Transverse colon (tissue), 3 donors: ENCODE results near the gene POLG.

Source experiments
- POLR2A ChIP-seq: fragments of 450-650 bp; IDR thresholded peaks from one replicate; pipeline ENCODE4 v1.6.1; 2016; ENCODE audit warnings: antibody characterized with exemption, mild to moderate bottlenecking, moderate library complexity
- TF ChIP-seq, protein P1 (sequence below), 5 experiments: fragments of 200-600 bp in 3 of 5; fragments of 450-650 bp in 2 of 5; sonication (generic) in 3 of 5; IDR thresholded peaks; 1 replicate in 2 of 5; 2 replicates in 3 of 5; pipeline ENCODE4 v1.5.1; 2016 to 2017; ENCODE audit warnings: antibody characterized with exemption in 5 of 5, inconsistent platforms in 3 of 5, mild to moderate bottlenecking in 2 of 5, moderate library complexity in 1 of 5

DNA sequence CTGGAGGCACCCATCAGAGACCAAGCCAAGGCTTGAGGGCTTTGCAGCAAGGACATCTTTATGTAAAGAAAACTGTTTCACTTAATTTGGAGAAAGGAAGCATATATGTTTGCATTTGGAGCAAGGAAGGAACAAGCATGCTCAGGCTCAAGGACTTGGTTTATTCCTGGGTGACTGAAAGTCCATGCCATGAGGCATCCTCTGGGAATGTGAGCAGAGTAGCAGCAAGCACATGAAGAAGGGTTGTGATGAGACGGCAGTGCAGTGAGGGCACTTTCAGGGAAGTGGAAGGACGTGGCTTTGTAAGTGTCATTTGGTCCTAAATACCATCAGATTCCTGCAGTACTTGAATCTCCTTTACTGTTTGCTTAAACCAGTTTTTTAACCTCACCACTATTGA lies 26.8 kb downstream of the POLG start:
- no peak for TF ChIP-seq POLR2A
- TF ChIP-seq, protein P1, sequence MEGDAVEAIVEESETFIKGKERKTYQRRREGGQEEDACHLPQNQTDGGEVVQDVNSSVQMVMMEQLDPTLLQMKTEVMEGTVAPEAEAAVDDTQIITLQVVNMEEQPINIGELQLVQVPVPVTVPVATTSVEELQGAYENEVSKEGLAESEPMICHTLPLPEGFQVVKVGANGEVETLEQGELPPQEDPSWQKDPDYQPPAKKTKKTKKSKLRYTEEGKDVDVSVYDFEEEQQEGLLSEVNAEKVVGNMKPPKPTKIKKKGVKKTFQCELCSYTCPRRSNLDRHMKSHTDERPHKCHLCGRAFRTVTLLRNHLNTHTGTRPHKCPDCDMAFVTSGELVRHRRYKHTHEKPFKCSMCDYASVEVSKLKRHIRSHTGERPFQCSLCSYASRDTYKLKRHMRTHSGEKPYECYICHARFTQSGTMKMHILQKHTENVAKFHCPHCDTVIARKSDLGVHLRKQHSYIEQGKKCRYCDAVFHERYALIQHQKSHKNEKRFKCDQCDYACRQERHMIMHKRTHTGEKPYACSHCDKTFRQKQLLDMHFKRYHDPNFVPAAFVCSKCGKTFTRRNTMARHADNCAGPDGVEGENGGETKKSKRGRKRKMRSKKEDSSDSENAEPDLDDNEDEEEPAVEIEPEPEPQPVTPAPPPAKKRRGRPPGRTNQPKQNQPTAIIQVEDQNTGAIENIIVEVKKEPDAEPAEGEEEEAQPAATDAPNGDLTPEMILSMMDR (IDR thresholded peaks at IDR 0.05), result no peak
